ENCODE measurements around the gene SPTA1.

SPTA1 gene

DNA sequence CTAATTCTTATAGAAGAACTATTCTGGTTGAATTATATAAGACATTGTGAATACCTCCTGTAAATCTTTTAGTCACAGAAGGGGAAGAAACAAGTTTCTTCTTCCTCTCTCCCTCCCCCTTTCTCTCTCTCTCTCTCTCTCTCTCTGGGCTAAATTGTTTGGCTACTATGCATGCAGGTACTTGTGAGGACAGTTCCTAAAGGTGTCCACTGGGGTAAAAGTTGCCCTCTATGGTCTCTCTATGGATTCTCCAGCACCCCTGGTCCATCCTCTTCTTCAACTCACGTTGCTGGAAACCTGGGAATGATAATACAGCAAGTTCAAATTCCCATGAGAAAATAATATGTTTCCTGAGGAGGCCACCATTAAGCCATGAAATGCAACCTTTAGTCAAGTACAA lies 28.2 kb upstream of the SPTA1 start:
- no peaks in the 10 kb centered on the region for H3K36me3 ChIP-seq
- peaks cover 70% of the 10 kb centered on the region for H3K27me3 ChIP-seq (ENCODE audit: insufficient read depth, low read depth, severe bottlenecking)
- H3K27ac ChIP-seq = no peak overlapping the region
- H3K4me3 ChIP-seq (ENCODE audit: low read depth, low read length) = no peak overlapping the region
- no peaks in the 10 kb centered on the region for H3K9me3 ChIP-seq (ENCODE audit: severe bottlenecking)
- DNase-seq = no peak
- TF ChIP-seq, protein P1, sequence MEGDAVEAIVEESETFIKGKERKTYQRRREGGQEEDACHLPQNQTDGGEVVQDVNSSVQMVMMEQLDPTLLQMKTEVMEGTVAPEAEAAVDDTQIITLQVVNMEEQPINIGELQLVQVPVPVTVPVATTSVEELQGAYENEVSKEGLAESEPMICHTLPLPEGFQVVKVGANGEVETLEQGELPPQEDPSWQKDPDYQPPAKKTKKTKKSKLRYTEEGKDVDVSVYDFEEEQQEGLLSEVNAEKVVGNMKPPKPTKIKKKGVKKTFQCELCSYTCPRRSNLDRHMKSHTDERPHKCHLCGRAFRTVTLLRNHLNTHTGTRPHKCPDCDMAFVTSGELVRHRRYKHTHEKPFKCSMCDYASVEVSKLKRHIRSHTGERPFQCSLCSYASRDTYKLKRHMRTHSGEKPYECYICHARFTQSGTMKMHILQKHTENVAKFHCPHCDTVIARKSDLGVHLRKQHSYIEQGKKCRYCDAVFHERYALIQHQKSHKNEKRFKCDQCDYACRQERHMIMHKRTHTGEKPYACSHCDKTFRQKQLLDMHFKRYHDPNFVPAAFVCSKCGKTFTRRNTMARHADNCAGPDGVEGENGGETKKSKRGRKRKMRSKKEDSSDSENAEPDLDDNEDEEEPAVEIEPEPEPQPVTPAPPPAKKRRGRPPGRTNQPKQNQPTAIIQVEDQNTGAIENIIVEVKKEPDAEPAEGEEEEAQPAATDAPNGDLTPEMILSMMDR (IDR thresholded peaks at IDR 0.05; ENCODE audit: low read depth, low read length) = no peak

DNA sequence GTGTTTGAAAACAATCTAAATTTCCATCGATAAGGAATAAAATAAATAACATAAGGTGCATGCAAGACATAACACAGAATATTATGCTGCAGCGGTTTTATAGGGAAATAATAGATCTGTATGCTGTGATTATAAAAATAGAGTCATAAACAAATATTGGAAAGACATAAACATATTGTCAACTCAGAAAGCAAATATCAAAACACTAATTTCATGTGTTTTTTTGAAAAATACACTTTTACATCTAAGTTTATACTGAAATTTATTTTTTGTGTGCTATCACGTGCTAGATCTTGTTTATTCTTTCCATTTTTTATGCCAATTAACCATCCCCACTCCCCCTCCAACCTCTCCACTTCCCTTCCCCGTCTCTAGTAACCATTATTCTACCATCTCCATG lies 24.6 kb upstream of the SPTA1 start:
- no peak for DNase-seq
- TF ChIP-seq, protein P1 (IDR thresholded peaks at IDR 0.05; ENCODE audit: low read depth, low read length) = no peak
- peaks cover 61% of the 10 kb centered on the region for H3K27me3 ChIP-seq (ENCODE audit: insufficient read depth, low read depth, severe bottlenecking)
- no peak overlapping the region for H3K27ac ChIP-seq
- H3K9me3 ChIP-seq (ENCODE audit: severe bottlenecking) = no peaks in the 10 kb centered on the region
- H3K4me3 ChIP-seq (ENCODE audit: low read depth, low read length) = no peak overlapping the region
- H3K36me3 ChIP-seq = no peaks in the 10 kb centered on the region

DNA sequence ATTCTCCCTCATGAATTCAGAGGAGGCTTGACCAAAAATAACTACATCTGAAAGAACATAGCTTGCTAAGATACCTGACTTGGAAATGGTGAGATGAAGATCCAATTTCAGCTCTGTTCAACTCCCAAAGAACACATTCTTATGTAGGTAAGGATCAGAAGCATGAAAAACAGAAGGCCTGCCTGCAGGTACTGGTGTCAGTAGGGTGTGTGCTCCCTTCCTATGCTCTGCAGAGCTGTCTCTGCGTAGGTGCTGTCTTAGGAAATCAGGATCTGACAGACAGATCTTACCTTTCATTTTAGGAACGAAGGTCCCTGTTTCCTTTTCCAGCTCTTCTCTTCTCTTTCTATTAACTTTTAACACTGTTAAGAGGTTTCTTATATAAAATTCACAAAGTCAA lies 19.6 kb upstream of the SPTA1 start:
- H3K36me3 ChIP-seq = no peaks in the 10 kb centered on the region
- peaks cover 55% of the 10 kb centered on the region for H3K27me3 ChIP-seq (ENCODE audit: insufficient read depth, low read depth, severe bottlenecking)
- no peak for DNase-seq
- TF ChIP-seq, protein P1 (IDR thresholded peaks at IDR 0.05; ENCODE audit: low read depth, low read length) = no peak
- H3K4me3 ChIP-seq (ENCODE audit: low read depth, low read length) = no peak overlapping the region
- H3K9me3 ChIP-seq (ENCODE audit: severe bottlenecking) = no peaks in the 10 kb centered on the region
- no peak overlapping the region for H3K27ac ChIP-seq

DNA sequence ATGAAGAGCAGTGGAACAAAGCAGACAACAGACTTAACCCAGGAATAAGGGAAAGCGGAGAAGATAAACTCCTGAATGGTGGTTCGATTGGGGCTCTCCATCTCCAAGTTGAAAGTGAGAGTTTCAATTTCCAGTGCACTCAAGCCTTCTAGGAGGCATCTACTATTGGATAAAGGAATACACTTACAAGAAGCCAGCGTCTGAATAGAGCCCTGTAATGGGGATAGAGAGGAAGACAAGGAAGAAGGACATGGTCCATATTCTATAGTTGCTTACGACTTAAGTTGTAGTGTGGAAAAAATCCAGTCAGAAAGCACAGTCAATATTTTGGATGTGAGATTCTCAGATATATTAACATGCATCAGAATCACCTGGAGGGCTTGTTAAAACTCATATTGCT lies 14.0 kb upstream of the SPTA1 start, which contains the start of gene OR6K2:
Gene OR6K2, minus strand, starts transcription at position 101 of the 400 bp plus-strand sequence. Its CDS starts 0 bp downstream, at position 101.
- Histone ChIP-seq H3K36me3 (no peaks in the 10 kb centered on the region), H3K27me3 (ENCODE audit: insufficient read depth, low read depth, severe bottlenecking) (peaks cover 73% of the 10 kb centered on the region), H3K9me3 (ENCODE audit: severe bottlenecking) (no peaks in the 10 kb centered on the region), H3K4me3 (ENCODE audit: low read depth, low read length) (no peak within 1 kb of the TSS), H3K27ac (no peak within 1 kb of the TSS)
- TF ChIP-seq, protein P1 (IDR thresholded peaks at IDR 0.05; ENCODE audit: low read depth, low read length) = no peak
- no peak for DNase-seq

DNA sequence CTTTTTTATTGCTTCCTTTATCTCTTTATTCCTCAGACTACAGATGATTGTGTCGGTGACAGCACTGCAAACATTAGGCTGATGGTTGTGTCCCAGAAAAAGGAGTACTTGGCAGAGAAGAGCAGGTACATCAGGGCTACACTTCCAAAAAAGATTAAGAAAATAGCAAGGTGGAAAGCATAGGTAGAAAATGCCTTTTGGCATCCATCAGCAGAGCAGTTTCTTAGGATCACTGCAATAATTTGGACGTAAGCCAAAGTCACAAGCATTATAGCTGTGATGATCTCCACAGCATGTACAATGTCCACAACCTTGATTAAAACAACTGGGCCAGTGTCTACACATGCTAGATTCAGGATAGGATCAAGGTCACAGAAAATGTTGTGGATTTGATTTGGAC lies 8.1 kb upstream of the SPTA1 start:
- Histone ChIP-seq H3K4me3 (ENCODE audit: low read depth, low read length) (no peak overlapping the region), H3K27ac (no peak overlapping the region), H3K36me3 (no peaks in the 10 kb centered on the region), H3K9me3 (ENCODE audit: severe bottlenecking) (no peaks in the 10 kb centered on the region), H3K27me3 (ENCODE audit: insufficient read depth, low read depth, severe bottlenecking) (peaks cover 39% of the 10 kb centered on the region)
- TF ChIP-seq, protein P1 (IDR thresholded peaks at IDR 0.05; ENCODE audit: low read depth, low read length) = no peak
- DNase-seq = no peak

DNA sequence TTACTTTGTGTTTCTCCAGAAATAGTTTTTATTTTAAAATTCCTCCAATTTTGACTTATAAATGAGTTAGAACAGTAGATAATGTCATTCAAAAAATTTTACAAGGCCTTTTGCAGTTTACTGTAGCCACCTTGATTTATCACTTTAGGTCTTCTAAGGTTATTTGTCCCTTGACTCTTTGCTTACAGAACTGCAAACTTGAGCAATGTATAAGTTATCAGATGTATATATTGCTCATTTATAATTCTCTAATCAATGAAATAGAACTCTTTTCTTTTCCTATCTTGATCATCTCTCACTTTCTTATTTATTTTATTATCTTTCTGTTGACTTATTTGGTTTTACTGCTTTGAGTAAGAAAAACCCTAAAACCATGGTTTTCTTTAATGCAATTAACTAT lies 5.8 kb upstream of the SPTA1 start:
- Histone ChIP-seq H3K4me3 (ENCODE audit: low read depth, low read length) (no peak overlapping the region), H3K36me3 (no peaks in the 10 kb centered on the region), H3K27ac (no peak overlapping the region), H3K9me3 (ENCODE audit: severe bottlenecking) (no peaks in the 10 kb centered on the region), H3K27me3 (ENCODE audit: insufficient read depth, low read depth, severe bottlenecking) (peaks cover 29% of the 10 kb centered on the region)
- TF ChIP-seq, protein P1 (IDR thresholded peaks at IDR 0.05; ENCODE audit: low read depth, low read length) = no peak
- no peak for DNase-seq

Data from WERI-Rb-1 (cell line).